Measurements from ENCODE around the gene PEX11B.

The PEX11B gene, protein sequence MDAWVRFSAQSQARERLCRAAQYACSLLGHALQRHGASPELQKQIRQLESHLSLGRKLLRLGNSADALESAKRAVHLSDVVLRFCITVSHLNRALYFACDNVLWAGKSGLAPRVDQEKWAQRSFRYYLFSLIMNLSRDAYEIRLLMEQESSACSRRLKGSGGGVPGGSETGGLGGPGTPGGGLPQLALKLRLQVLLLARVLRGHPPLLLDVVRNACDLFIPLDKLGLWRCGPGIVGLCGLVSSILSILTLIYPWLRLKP

DNA sequence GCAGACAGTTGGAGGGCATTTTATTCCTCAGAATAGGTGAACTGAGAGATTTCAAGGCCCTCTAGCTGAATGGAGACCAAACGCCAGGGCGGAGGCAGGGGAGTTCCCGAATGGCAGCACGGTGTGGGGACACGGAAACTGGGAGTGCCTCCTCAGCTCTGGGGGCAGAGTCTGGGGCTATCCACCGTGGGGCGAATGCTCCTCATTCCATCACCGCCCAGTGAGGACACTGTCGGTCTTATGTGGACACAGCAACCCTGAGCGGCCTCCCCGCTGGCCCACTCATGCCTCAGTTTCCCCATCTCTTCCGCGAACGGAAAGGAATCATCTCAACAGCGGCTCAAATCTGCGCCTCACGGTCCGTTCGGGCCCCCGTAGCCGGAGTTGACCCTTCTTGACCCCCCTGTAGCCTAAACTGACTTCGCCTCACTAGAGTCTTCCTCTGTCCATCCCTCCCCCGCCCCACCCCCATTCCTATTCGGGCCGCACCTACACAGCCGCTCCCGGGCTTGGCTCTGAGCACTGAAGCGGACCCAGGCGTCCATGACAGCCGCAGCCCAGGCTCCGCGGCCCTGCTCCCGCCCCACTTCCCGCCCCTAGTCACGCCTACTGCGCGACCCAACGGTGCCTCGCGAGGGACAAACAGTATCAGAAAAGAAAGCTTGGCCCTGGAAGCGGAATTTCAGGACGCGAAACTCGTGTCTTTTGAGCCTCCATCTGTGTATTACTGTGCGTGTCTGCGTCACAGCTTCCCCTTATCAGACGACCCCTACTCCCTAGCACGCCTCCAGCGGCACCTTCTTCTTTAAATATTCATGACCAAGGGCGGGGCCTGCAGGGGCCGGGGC is at the start of gene PEX11B:
Gene PEX11B (minus strand): TSS at position 574 of the 848 bp plus-strand sequence. CDS start 29 bp downstream, at position 545.
- peak; percentile 86 for DNase-seq (ENCODE audit: low spot score)
- Mint-ChIP-seq H3K27me3 (ENCODE audit: low read depth) (no peaks in the 10 kb centered on the region), H3K4me1 (ENCODE audit: low read depth) (peaks cover 34% of the 10 kb centered on the region), H3K27ac (peak within 1 kb of the TSS; percentile 97), H3K4me3 (peak within 1 kb of the TSS; percentile 93), H3K9me3 (no peaks in the 10 kb centered on the region), H3K36me3 (ENCODE audit: low read depth) (peaks cover 23% of the 10 kb centered on the region)

DNA sequence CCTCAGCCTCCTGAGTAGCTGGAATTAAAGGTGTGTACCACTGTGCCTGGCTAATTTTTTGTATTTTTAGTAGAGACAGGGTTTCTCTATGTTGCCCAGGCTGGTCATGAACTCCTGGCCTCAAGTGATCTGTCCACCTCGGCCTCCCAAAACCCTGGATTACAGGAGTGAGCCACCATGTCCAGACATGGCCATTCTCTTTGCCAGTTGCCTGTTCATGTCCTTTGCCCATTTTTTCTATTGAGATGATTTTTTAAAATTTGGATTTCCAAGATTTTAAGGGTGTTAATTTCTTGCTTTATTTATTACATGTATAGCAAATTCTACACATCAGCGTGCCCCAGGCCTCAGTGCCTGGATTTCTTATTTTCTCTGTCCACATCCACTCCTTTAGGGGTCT is 48.8 kb upstream of the PEX11B start:
- DNase-seq (ENCODE audit: low spot score): no peak
- Mint-ChIP-seq H3K9me3 (peaks cover 4% of the 10 kb centered on the region), H3K27me3 (ENCODE audit: low read depth) (no peaks in the 10 kb centered on the region), H3K27ac (no peak overlapping the region), H3K4me3 (no peak overlapping the region), H3K36me3 (ENCODE audit: low read depth) (peaks cover 12% of the 10 kb centered on the region), H3K4me1 (ENCODE audit: low read depth) (peaks cover 25% of the 10 kb centered on the region)

DNA sequence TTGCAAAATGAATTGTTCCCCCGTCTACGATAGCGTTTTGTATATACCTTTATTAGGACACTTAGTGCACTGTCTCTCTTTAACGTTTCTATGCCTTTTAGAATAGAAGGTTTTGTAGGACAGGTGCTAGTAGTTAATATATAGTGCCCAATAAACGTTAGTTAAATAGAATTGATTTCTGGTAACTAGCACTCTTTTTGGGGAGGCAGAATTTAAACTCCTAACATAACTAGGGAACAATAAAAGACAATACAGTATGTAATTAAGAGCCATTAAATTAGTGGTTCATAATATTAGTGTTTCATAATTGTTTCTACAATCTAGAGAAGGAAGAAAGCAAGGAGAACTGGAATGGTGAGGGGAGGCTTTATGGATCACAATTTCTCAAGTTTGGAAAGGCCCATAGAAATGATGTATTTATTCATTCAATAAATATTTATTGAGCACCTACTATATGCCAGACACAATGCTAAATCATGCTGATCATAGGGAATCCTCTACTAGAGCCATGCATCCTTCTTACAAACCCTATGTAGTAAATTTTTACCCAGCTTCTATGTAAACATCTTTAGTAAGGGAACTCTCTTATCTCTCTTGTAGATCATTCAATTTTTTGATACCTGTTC is 46.7 kb upstream of the PEX11B start:
- peaks cover 36% of the 10 kb centered on the region for H3K4me1 Mint-ChIP-seq (ENCODE audit: low read depth)

GRCh38 chr1:145964328-145965118 is 46.0 kb upstream of the PEX11B start, which contains the start of the genes ANKRD34A and POLR3GL:
TSS of gene ANKRD34A (minus strand) at chr1:145964575. CDS start at chr1:145961759, 2,816 bp downstream.
TSS of gene POLR3GL (plus strand) at chr1:145964690. CDS start at chr1:145974866, 10,176 bp downstream.
- H3K9me3 Mint-ChIP-seq: peaks cover 4% of the 10 kb centered on the region
- no peaks in the 10 kb centered on the region for H3K27me3 Mint-ChIP-seq (ENCODE audit: low read depth)
- H3K4me3 Mint-ChIP-seq: peak within 1 kb of the TSS; percentile 97
- peaks cover 38% of the 10 kb centered on the region for H3K4me1 Mint-ChIP-seq (ENCODE audit: low read depth)
- H3K36me3 Mint-ChIP-seq (ENCODE audit: low read depth): peaks cover 10% of the 10 kb centered on the region
- peak within 1 kb of the TSS; percentile 86 for H3K27ac Mint-ChIP-seq
- DNase-seq (ENCODE audit: low spot score): peak; percentile 92

More for the DNA sequence above, 46.7 kb upstream of the PEX11B start:
- Mint-ChIP-seq H3K27me3 (ENCODE audit: low read depth) (no peaks in the 10 kb centered on the region), H3K36me3 (ENCODE audit: low read depth) (peaks cover 10% of the 10 kb centered on the region), H3K4me3 (peak overlapping the region; percentile 97), H3K9me3 (peaks cover 4% of the 10 kb centered on the region), H3K27ac (peak overlapping the region; percentile 86)
- no peak for DNase-seq (ENCODE audit: low spot score)

- Mint-ChIP-seq H3K27me3 (ENCODE audit: low read depth) (no peaks in the 10 kb centered on the region), H3K27ac (peak overlapping the region; percentile 86), H3K36me3 (ENCODE audit: low read depth) (peaks cover 10% of the 10 kb centered on the region), H3K9me3 (peaks cover 4% of the 10 kb centered on the region), H3K4me1 (ENCODE audit: low read depth) (peaks cover 46% of the 10 kb centered on the region), H3K4me3 (peak overlapping the region; percentile 97)
- no peak for DNase-seq (ENCODE audit: low spot score)
These were observed 44.9 kb upstream of the PEX11B start for GRCh38 chr1:145963265-145964019.

- peak overlapping the region; percentile 78 for H3K27ac Mint-ChIP-seq
- H3K4me1 Mint-ChIP-seq (ENCODE audit: low read depth): peaks cover 52% of the 10 kb centered on the region
- H3K4me3 Mint-ChIP-seq: peak overlapping the region; percentile 97
- H3K27me3 Mint-ChIP-seq (ENCODE audit: low read depth): no peaks in the 10 kb centered on the region
- peaks cover 5% of the 10 kb centered on the region for H3K36me3 Mint-ChIP-seq (ENCODE audit: low read depth)
- DNase-seq (ENCODE audit: low spot score): peak; percentile 19
- H3K9me3 Mint-ChIP-seq: peaks cover 1% of the 10 kb centered on the region
These were observed 43.9 kb upstream of the PEX11B start for GRCh38 chr1:145962157-145963102.

DNA sequence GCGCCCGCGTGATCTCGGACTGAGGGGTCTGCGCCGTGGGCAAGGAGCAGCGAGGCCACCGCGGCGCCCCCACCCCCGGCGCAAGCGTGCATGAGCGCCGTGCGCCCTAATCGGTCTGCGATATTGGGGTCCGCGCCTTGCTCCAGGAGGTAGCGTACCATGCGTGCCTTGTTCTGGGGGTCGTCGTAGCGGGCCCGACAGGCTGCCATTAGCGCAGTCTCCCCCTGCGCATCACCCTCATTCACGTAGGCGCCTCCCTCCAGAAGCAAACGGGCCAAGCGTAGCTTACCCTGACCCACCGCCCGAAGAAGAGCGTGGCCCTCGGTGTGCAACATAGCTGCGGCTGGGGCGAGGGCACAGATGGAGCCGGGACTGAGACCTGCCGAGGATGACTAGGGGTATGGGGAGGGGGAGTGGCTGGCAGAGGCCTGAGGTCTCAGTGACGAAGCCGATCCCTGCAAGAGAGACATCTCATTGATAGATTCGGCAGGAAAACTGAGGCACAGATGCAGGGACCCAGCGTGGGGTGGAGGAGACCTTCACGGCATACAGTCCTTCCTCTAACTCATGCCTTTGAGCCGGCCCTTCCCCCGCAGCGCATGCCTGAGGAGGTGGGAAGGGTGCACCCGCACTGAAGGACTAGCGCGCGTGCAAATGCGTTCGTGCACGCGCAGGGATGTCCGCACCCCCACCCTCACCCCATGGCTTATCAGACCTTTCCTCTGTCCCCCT is 43.1 kb upstream of the PEX11B start:
- Mint-ChIP-seq H3K27ac (peak overlapping the region; percentile 18), H3K27me3 (ENCODE audit: low read depth) (no peaks in the 10 kb centered on the region), H3K4me1 (ENCODE audit: low read depth) (peaks cover 57% of the 10 kb centered on the region), H3K36me3 (ENCODE audit: low read depth) (no peaks in the 10 kb centered on the region), H3K4me3 (peak overlapping the region; percentile 88), H3K9me3 (no peaks in the 10 kb centered on the region)
- peak; percentile 58 for DNase-seq (ENCODE audit: low spot score)

GRCh38 chr1:145961109-145961424 is 42.5 kb upstream of the PEX11B start:
- Mint-ChIP-seq H3K4me1 (ENCODE audit: low read depth) (peaks cover 62% of the 10 kb centered on the region), H3K4me3 (peak overlapping the region; percentile 88), H3K36me3 (ENCODE audit: low read depth) (no peaks in the 10 kb centered on the region), H3K9me3 (no peaks in the 10 kb centered on the region), H3K27me3 (ENCODE audit: low read depth) (no peaks in the 10 kb centered on the region), H3K27ac (peak overlapping the region; percentile 29)
- DNase-seq (ENCODE audit: low spot score): no peak

- peaks cover 65% of the 10 kb centered on the region for H3K4me1 Mint-ChIP-seq (ENCODE audit: low read depth)
- H3K9me3 Mint-ChIP-seq: no peaks in the 10 kb centered on the region
These were observed 42.1 kb upstream of the PEX11B start for GRCh38 chr1:145960468-145961108.

DNA sequence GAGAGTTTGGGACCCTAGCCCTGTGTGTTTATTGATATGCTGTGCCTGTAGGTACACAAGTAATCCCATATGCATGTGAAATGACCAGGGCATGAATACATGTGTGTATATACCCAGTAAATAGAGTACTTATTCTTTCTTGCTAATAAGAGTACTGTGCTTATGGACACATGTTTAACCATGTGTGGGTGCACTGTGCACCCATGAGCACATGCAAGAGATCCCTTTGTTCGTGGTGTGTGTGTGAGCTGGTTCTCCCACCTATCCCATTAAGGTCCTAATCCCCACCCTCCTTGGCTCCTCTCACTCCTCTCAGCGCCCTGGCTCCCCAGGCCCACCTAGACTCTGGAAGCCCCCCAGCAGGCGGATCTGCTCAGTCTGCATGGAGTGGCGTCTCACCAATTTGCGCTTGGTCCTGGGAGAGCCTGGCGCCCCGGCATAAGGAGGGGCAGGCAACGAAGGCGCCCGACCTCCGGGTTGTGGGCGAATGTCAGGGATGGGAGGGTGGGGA is 41.5 kb upstream of the PEX11B start:
- Mint-ChIP-seq H3K27me3 (ENCODE audit: low read depth) (no peaks in the 10 kb centered on the region), H3K4me3 (peak overlapping the region; percentile 28), H3K4me1 (ENCODE audit: low read depth) (peaks cover 68% of the 10 kb centered on the region), H3K27ac (no peak overlapping the region), H3K36me3 (ENCODE audit: low read depth) (peaks cover 1% of the 10 kb centered on the region), H3K9me3 (no peaks in the 10 kb centered on the region)
- DNase-seq (ENCODE audit: low spot score): no peak

More at GRCh38 chr1:145960468-145961108, 42.1 kb upstream of the PEX11B start:
- Mint-ChIP-seq H3K4me3 (peak overlapping the region; percentile 88), H3K36me3 (ENCODE audit: low read depth) (no peaks in the 10 kb centered on the region), H3K27ac (peak overlapping the region; percentile 29), H3K27me3 (ENCODE audit: low read depth) (no peaks in the 10 kb centered on the region)
- DNase-seq (ENCODE audit: low spot score): peak; percentile 37

- H3K9me3 Mint-ChIP-seq: no peaks in the 10 kb centered on the region
- peaks cover 3% of the 10 kb centered on the region for H3K36me3 Mint-ChIP-seq (ENCODE audit: low read depth)
- H3K27ac Mint-ChIP-seq: no peak overlapping the region
- no peak for DNase-seq (ENCODE audit: low spot score)
- H3K4me3 Mint-ChIP-seq: peak overlapping the region; percentile 28
- H3K4me1 Mint-ChIP-seq (ENCODE audit: low read depth): peaks cover 71% of the 10 kb centered on the region
- H3K27me3 Mint-ChIP-seq (ENCODE audit: low read depth): no peaks in the 10 kb centered on the region
These were observed 40.8 kb upstream of the PEX11B start for GRCh38 chr1:145959333-145959732.
